ENCODE data around the gene LSS.

LSS gene

GRCh38 chr21:46168659-46169386 lies 59.8 kb downstream of the LSS start:
- DNase-seq (ENCODE audit: low spot score) = no peak

GRCh38 chr21:46168238-46168637 lies 60.3 kb downstream of the LSS start:
- DNase-seq (ENCODE audit: low spot score) = no peak

- no peak for DNase-seq (ENCODE audit: low spot score)
These were observed 63.5 kb downstream of the LSS start for GRCh38 chr21:46165098-46165497.

GRCh38 chr21:46163380-46163779 lies 65.2 kb downstream of the LSS start:
- no peak for DNase-seq (ENCODE audit: low spot score)

GRCh38 chr21:46161633-46162592 lies 66.7 kb downstream of the LSS start:
- DNase-seq (ENCODE audit: low spot score) = no peak

GRCh38 chr21:46160907-46161632 lies 67.5 kb downstream of the LSS start:
- no peak for DNase-seq (ENCODE audit: low spot score)

DNA sequence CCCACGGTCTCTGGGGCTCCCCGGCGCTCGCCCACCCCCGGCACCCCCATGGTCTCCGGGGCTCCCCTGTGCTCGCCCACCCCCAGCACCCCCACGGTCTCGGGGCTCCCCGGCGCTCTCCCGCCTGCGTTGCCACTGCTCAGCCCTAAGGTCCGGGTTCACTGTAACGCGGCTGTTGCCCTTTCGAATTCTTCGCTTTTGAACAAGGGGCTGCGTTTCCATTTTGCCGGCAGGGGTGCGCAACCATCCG lies 68.0 kb downstream of the LSS start:
- no peak for DNase-seq (ENCODE audit: low spot score)

DNA sequence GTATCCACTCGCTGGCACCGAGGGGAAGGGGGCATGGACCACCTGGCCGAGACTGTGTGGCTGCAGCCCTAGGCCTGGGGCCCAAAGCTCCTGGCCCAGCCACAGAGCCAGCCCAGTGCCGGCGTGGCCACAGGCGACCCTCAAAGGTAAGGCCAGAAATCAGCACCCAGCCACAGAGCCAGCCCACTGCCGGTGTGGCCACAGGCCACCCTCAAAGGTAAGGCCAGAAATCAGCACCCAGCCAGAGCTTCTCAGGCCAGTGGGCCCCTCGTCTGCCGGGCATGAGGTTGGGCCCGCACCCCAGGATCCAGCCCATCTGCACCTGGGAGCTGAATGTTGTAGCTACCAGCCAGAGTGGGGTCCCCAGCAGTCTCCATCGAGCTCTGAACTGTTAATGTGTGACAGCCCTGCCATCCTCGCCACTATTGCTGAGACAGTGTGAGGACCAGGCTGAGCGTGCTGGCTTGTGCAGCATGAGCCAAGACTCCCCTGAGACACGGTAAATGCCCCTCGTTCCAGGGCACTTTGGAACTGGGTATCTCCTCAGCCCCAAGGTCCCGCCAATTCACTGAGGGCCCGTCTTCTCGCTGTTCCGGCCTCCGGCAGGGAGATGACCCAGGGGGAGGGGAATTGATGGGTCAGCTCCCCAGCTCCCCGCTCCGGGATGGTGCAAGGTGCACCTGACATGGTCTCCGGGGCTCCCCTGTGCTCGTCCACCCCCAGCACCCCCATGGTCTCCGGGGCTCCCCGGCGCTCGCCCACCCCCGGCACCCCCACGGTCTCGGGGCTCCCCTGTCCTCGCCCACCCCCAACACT lies 68.5 kb downstream of the LSS start:
- no peak for DNase-seq (ENCODE audit: low spot score)

DNA sequence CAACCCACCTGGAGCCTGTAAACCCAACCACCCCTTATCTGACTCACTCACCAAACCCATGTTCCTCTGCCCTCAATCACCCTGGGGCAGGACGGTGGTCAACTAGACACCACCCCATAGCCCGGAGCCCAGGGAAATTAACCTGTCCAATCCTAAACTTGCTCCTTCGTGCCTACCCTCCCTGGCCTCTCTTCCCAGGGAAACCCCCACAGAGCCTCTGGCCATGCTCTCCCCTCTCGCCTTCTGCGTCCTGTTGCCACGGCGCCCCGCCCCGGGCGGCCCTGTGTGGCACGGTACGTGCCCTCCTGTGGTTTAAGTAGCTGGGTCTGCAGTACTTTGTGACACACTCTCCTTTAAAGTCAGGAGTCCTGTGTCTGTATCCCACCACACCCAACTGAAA lies 69.2 kb downstream of the LSS start:
- no peak for DNase-seq (ENCODE audit: low spot score)

DNA sequence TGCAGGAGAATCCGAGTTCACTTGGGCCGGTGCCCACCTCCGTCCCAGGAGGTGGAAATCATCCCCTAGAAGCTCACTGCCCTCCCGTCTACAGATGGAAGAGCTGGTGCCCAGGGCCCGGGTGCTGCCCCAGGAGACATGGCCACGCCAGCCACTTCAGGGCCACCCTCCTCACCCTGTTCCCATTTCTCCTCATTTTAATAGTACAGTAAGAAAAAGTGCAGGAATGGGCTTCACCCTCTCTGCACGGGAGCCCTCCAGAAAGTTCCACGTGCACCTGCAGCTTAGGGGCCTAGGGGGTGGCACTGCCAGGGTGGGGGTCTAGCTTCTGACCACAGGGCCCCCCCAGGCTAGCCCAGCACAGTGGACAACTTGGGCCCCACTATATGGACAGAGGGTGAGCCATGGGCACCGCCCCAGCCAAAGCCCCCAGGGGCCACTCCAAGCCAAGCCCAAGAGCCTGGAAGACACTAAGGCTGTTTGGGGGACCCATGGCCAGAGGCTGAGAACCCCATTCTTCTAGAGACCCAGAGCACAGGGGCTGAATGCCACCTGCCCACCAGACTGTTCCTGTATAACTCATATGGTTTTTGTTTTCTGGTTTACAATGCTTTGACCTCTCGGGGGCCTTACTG lies 69.8 kb downstream of the LSS start:
- DNase-seq (ENCODE audit: low spot score) = no peak

DNA sequence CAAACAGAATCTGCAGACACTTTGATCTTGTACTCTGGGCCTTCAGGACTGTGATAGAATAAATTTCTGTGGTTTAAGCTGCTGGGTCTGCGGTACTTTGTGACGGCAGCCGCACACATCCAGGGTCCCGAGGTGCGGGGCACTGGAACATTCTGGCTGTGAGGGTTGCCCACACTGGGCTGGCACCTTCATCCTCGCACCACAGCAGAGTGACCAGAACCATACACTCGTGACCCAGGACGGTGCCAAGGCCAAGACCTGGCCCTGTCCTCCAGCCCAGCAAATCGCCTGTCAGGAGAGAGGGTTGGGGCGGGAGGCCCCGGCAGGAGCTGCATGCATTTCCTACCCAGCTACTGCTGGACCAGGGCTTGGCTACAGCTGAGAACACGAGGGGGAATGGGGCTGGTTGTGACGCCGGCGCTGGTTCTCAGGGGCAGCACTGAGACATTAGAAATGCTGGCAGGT lies 70.6 kb downstream of the LSS start:
- DNase-seq (ENCODE audit: low spot score) = no peak

DNA sequence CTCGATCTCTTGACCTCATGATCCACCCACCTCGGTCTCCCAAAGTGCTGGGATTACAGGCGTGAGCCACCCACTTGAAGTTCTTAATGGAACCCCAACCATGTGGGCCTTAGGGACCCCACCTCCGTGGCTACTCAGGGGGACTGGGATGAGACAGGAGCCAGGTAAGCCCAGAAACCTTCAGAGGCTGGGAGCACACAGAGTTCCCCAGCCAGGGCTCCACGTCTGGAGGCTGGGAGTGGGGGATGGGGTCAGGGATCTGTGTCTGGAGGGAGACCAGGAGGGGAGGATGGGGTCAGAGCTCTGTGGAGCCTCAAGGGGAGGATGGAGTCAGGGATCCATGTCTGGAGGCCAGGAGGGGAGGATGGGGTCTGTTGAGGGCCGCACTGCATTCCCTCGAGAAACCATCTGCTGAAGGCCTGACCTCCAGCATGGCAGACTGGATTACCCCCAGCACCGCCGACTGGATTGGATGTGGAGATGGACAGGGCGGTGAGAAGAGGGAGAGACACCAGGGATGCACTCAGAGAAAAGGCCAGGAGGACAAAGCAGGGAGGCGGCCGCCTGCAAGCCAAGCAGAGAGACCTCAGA lies 71.1 kb downstream of the LSS start:
- no peak for DNase-seq (ENCODE audit: low spot score)

GRCh38 chr21:46156678-46157077 lies 71.9 kb downstream of the LSS start:
- no peak for DNase-seq (ENCODE audit: low spot score)

GRCh38 chr21:46156378-46156645 lies 72.3 kb downstream of the LSS start:
- DNase-seq (ENCODE audit: low spot score) = no peak

GRCh38 chr21:46155514-46156377 lies 72.8 kb downstream of the LSS start, which contains the start of gene FTCD:
Gene FTCD (minus strand): TSS chr21:46155579. CDS start chr21:46155523, 56 bp downstream.
- DNase-seq (ENCODE audit: low spot score) = no peak

DNA sequence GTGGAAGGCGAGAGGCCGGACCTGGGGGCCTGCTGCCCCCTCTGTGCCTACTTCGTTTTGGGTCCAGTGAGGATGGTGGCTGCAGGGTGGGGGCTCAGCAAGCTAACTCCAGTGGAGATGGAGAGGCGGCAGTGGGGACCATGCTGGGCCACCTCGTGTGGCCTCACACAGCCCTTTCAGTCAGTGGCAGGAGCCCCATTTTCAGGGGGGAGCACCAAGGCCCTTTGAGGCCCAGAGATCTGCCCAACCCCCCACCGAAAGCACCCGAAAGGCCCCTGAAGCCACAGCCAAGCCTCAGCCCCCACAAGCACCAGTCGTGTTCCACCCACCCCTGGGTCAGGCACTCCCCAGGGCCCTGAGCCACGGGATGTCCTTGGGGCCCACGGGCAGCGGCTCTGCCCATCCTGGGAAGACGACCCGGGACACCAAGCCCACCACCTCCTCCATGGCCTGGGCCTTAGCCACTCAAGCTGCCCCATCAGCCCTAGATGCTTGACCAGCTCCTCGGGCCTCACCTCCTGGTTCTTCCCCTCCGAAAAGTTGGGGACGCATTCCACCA lies 73.5 kb downstream of the LSS start:
- no peak for DNase-seq (ENCODE audit: low spot score)

- DNase-seq (ENCODE audit: low spot score) = no peak
These were observed 74.2 kb downstream of the LSS start for GRCh38 chr21:46154155-46154954.

DNA sequence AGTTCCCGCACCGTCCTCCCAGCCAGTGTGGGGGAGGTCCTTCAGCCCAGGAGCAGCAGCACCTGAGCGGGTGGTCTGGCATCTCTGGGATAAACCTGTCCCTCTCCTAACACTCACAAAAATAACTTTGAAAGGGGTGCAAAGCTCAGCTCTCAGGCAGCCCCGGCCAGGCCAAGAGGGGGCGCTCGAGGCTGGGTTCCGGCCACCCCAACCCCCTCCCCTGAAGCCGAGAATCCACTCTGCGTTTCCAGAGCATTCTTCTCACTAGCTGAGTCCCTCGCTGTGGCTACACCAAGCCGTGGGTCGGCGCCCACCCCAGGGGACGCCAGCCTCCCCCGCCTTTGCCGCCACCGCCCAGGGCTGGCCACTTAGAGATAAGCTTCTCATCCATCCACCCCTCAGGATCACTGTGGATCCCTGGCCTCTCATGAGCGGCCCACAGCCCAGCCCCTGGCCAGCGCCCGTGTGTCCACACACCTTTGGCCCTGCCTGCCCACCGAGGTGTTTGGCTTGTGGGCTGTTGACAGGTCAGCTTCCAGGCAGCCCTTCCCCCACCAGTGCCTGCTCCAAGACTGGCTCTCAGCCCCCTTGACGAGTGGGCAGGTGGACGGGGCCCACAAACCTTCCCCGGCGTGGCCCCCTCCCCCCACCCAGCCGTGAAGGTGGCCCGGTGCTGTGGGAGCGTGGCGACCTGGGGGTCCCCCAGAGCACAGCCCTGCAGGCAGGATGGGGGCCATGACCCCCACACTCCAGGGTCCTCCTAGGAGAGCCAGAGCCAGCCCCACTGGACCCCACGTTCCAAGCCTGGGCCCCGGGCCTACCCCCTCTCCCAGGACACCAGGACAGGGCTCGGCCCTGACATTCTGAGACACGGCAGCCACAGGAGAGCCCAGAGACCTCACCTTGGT lies 75.1 kb downstream of the LSS start:
- DNase-seq (ENCODE audit: low spot score) = no peak
